Adipocyte (in vitro differentiated cells): ENCODE measurements around the gene CD72.
"Not testable (repeated sequence)": the region's sequence is repeated elsewhere in the genome, so short reads cannot be mapped to it uniquely, and the experiment has no call there.

Experiments
- DNase-seq: peaks from one replicate; pipeline ENCODE4 v3.0.0-alpha.2; 2015; ENCODE audit warnings: low read depth
- H3K27me3 ChIP-seq: replicated peaks from 2 replicates; pipeline ENCODE4 v1.7.0; 2013; ENCODE audit warnings: mild to moderate bottlenecking, low read length, moderate library complexity; ENCODE audit not compliant: control insufficient read depth, insufficient read depth
- H3K36me3 ChIP-seq: 2 replicates; pipeline ENCODE4 v1.7.0; 2013; ENCODE audit warnings: low read length, mild to moderate bottlenecking, moderate library complexity; ENCODE audit not compliant: control insufficient read depth, insufficient read depth, severe bottlenecking
- H3K4me1 ChIP-seq: 2 replicates; pipeline ENCODE4 v1.7.0; 2013; ENCODE audit warnings: mild to moderate bottlenecking, low read length, moderate library complexity; ENCODE audit not compliant: control insufficient read depth, insufficient read depth
- H3K4me3 ChIP-seq: 2 replicates; pipeline ENCODE4 v1.7.0; 2013; ENCODE audit warnings: mild to moderate bottlenecking, low read length, moderate library complexity
- H3K9ac ChIP-seq: 2 replicates; pipeline ENCODE4 v1.7.0; 2013; ENCODE audit warnings: mild to moderate bottlenecking, low read length, moderate library complexity
- H3K9me3 ChIP-seq: 2 replicates; pipeline ENCODE4 v1.7.0; 2013; ENCODE audit warnings: mild to moderate bottlenecking, low read length, moderate library complexity; ENCODE audit not compliant: control insufficient read depth

The CD72 gene

DNA sequence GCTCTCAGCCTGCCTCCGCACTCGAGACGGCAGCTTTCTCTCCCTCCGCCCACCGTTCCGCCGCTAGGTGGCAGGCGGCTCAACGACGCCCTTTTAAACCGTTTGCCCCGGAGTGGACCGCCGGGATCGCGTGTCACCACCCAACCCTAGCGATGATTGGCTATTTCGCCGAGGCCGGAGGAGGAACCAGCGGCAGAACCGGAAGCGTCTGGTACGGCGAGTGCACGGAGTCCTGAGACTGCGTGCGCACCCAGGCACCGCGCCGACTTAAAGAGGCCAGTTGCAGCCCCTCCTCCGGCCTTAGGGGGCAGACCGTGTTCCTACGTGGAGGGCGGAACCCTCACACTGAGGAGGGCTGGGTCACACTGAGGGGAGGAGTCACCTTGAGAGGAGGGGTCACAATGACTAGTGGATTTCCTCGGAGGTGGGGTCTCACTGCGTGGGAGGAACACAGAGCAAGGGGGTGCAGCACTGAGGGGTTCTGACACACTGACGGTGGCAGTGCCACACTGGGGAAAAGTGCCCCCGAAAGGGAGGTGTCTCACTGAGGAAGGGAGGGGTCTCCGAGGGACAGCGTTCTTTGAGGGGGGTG is 14.1 kb downstream of the CD72 start:
- Histone ChIP-seq H3K36me3 (peaks cover 20% of the 10 kb centered on the region), H3K27me3 (no peaks in the 10 kb centered on the region), H3K4me3 (peak overlapping the region; percentile 83), H3K9me3 (no peaks in the 10 kb centered on the region), H3K9ac (peak overlapping the region; percentile 89), H3K4me1 (peaks cover 32% of the 10 kb centered on the region)
- DNase-seq = peak; percentile 100

DNA sequence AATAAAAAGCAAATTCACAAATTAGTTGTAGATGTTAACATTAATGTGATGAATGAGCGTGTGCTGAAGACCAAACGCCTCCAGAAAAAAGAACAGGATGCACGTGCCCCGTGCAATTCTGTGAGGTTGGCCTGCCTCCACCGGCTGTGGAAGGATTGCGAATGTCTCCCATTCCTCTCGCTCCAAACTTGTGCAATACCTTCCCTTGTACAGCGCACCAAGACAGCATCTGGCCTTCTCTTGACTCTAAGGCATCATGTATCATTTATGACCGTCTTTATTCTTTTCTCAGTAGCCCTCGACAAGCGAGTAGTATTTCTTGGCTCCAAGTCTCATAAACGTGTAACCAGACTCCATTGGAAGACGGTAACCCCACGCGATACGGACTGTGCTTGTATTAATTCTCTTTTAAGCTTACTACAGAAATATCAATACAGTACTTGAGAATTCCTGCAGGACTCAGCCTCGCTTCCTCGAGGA is 14.7 kb downstream of the CD72 start:
- H3K4me3 ChIP-seq = peak overlapping the region; percentile 83
- H3K4me1 ChIP-seq = peaks cover 32% of the 10 kb centered on the region

DNA sequence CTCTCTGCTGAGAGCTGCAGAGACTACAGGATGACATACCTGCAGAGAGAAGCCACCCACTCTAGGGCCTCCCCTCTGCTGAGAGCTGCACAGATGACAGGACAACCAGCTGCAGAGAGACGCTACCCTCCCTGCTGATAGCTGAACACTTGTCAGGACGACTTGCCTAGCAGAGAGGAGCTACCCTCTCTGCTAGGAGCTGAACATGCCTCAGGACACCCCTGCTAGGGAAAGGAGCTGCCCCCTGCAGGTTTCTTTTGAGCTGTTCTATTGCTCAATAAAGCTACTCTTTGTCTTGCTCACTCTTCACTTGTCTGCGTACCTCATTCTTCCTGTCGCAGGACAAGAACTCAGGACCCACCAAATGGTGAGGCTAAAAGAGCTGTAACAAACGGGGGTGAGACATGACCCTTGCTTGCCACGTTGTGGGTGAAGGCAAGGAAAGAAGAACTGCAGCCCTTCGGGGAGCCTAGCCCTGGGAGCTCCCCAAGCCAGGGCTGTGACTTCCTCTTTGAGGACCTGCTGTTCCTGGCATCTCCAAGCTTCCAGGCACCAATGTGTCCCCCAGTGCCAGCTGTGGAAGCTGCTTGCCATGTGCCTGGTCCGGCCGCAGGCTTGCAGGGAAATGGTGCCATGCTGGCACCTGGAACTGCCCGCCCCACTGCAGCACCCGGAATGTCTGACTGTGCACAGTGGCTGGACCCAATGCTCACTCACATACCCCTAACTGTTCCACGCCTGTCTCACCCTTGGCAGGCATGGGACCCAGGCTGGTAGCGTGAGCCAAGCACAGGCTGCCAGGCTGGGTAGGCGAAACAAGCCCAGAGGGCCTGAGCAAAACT is 18.2 kb downstream of the CD72 start:
- Histone ChIP-seq H3K4me1 (peaks cover 20% of the 10 kb centered on the region), H3K4me3 (no peak overlapping the region), H3K27me3 (no peaks in the 10 kb centered on the region), H3K36me3 (no peaks in the 10 kb centered on the region), H3K9me3 (no peaks in the 10 kb centered on the region), H3K9ac (no peak overlapping the region)
- DNase-seq = no peak

More for the DNA sequence above, 14.7 kb downstream of the CD72 start:
- no peaks in the 10 kb centered on the region for H3K27me3 ChIP-seq
- no peaks in the 10 kb centered on the region for H3K9me3 ChIP-seq
- peak; percentile 93 for DNase-seq
- peak overlapping the region; percentile 89 for H3K9ac ChIP-seq
- peaks cover 15% of the 10 kb centered on the region for H3K36me3 ChIP-seq

GRCh38 chr9:35598866-35599590 is 19.2 kb downstream of the CD72 start:
- Histone ChIP-seq H3K27me3 (no peaks in the 10 kb centered on the region), H3K4me1 (peaks cover 13% of the 10 kb centered on the region), H3K4me3 (no peak overlapping the region), H3K9me3 (peaks cover 7% of the 10 kb centered on the region), H3K9ac (no peak overlapping the region), H3K36me3 (no peaks in the 10 kb centered on the region)
- no peak for DNase-seq

DNA sequence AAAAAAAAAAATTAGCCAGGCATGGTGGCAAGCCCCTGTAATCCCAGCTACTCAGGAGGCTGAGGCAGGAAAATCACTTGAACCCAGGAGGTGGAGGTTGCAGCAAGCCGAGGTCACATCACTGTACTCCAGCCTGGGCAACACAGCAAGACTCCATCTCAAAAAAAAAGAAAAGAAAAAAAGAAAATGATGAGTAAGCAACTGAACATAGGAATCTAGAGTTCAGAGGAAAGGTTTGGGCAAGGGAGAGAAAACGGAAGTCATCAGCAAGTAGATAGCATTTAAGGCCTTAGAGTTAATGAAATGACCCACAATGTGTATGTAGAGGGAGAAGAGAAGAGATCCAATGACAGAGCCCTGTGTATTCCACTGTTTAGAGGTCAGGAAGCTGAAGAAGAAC is 21.3 kb downstream of the CD72 start:
- not testable (repeated sequence) for DNase-seq, H3K4me1 ChIP-seq, H3K9ac ChIP-seq, H3K27me3 ChIP-seq, H3K36me3 ChIP-seq, H3K4me3 ChIP-seq
- peaks cover 23% of the 10 kb centered on the region for H3K9me3 ChIP-seq

DNA sequence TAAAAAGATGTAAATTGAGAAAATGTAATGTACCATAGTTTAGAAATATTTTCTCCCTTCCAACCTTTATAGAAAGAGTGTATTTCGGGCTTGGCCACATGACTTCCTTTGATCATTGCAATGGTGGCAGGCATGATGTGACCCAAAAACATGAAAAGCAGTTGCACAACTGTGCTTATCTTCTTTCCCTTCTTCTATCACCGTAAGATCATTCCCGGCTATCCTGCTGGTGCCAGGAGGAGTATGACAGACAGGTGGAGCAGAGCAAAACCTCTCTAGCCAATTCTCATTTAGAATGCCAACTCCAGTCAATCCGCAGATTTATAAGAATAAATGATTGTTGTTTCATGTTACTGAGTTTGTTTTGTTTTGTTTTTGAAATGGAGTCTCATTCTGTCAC is 23.7 kb downstream of the CD72 start:
- H3K9me3 ChIP-seq = peaks cover 23% of the 10 kb centered on the region
- no peaks in the 10 kb centered on the region for H3K36me3 ChIP-seq
- no peak for DNase-seq
- no peak overlapping the region for H3K4me3 ChIP-seq
- no peaks in the 10 kb centered on the region for H3K4me1 ChIP-seq
- no peak overlapping the region for H3K9ac ChIP-seq
- no peaks in the 10 kb centered on the region for H3K27me3 ChIP-seq

DNA sequence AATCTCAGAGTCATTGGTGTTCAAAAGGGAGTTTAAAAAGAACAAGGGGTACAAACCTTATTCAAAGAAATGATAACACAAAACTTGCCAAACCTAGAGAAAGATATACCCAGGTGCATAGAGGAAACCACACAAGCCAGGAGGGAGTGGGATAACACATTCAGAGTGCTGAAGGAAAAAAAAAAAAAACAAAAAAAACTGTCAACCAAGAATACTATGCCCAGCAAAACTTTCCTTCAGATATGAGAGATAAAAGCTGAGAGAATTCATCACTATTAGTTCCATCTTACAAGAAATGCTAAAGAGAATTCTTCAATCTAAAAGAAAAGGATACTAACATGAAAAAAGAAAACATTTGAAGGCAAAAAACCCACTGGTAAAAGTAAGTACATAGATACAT is 24.6 kb downstream of the CD72 start:
- Histone ChIP-seq H3K27me3 (no peaks in the 10 kb centered on the region), H3K9me3 (peaks cover 23% of the 10 kb centered on the region)
- DNase-seq = no peak

DNA sequence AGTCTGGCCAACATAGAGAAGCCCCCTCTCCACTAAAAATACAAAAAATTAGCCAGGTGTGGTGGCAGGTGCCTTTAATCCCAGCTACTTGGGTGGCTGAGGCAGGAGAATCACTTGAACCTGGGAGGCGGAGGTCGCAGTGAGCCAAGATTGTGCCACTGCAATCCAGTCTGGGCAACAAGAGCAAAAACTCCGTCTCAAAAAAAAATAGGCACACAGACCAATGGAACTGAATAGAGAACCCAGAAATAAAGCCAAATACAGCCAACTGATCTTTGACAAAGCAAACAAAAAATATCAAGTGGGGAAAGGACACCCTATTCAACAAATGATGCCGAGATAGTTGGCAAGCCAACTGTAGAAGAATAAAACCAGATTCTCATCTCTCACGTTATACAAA is 29.7 kb downstream of the CD72 start:
- H3K4me3 ChIP-seq, H3K36me3 ChIP-seq, DNase-seq, H3K9ac ChIP-seq, H3K27me3 ChIP-seq, H3K4me1 ChIP-seq: not testable (repeated sequence)
- peaks cover 12% of the 10 kb centered on the region for H3K9me3 ChIP-seq

More for the DNA sequence above, 24.6 kb downstream of the CD72 start:
- no peaks in the 10 kb centered on the region for H3K4me1 ChIP-seq
- no peak overlapping the region for H3K9ac ChIP-seq
- no peaks in the 10 kb centered on the region for H3K36me3 ChIP-seq
- no peak overlapping the region for H3K4me3 ChIP-seq

DNA sequence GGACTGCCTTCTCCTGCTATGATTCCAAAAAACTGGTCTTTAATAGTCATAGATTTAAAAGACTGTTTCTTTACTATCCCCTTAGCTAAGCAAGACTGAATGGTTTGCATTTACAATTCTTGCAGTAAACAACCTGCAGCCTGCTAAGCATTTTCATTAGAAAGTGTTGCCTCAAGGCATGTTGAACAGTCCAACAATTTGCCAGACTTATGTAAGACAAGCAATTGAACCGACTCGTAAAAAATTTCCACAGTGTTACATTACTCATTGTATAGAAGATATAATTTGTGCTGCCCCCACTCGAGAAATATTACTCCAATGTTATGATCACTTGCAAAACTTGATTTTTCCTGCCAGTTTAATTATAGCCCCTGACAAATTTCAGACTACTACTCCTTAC is 33.5 kb downstream of the CD72 start:
- H3K4me3 ChIP-seq, H3K27me3 ChIP-seq, H3K36me3 ChIP-seq, H3K9ac ChIP-seq, H3K4me1 ChIP-seq, H3K9me3 ChIP-seq, DNase-seq: not testable (repeated sequence)

- H3K4me1 ChIP-seq, H3K9ac ChIP-seq, H3K4me3 ChIP-seq, H3K9me3 ChIP-seq, H3K36me3 ChIP-seq, DNase-seq, H3K27me3 ChIP-seq: not testable (repeated sequence)
These were observed 34.7 kb downstream of the CD72 start for GRCh38 chr9:35583521-35583920.

GRCh38 chr9:35579659-35580227 is 38.5 kb downstream of the CD72 start:
- not testable (repeated sequence) for H3K9ac ChIP-seq, H3K9me3 ChIP-seq, H3K4me3 ChIP-seq, H3K36me3 ChIP-seq, H3K4me1 ChIP-seq, H3K27me3 ChIP-seq, DNase-seq
